Bronchial epithelial cell (primary cell): Measurements from ENCODE around the gene CD36. TPM values are rescaled to one million over a fixed set of nuclear protein-coding genes. Genes with fewer than 3 reads are reported as not detected.

ENCODE experiments used
- DNase-seq: peaks from one replicate; pipeline ENCODE4 v3.0.0-alpha.2; 2010; ENCODE audit warnings: low read depth
- FAIRE-seq: peaks from 2 replicates; lab custom pipeline; 2011; peaks lifted over from hg19 to GRCh38; lab: Jason Lieb, UNC
- H3K27me3 ChIP-seq: 2 replicates; pipeline ENCODE4 v1.5.1; 2011; ENCODE audit warnings: low read length; ENCODE audit not compliant: control insufficient read depth, insufficient read depth
- H3K36me3 ChIP-seq: 2 replicates; pipeline ENCODE4 v1.5.1; 2011; ENCODE audit warnings: low read length; ENCODE audit not compliant: control insufficient read depth, insufficient read depth
- H3K4me3 ChIP-seq: 2 replicates; pipeline ENCODE4 v1.5.1; 2011; ENCODE audit warnings: mild to moderate bottlenecking, low read depth, low read length, control low read depth
- CTCF ChIP-seq: IDR thresholded peaks from 2 replicates; pipeline ENCODE4 v1.5.1; 2011; ENCODE audit warnings: mild to moderate bottlenecking, moderate library complexity, low read length, control low read depth, inconsistent platforms; ENCODE audit not compliant: insufficient read depth, severe bottlenecking
- total RNA-seq: library from RNA; depleted of rRNA; stranded (reverse); fragments of >200 nt; gene quantifications from 2 replicates; pipeline ENCODE4 v1.2.1, GENCODE V29; 2014

Gene CD36
- total RNA-seq, 1 donor from 2014 or later: 1.3 TPM

DNA sequence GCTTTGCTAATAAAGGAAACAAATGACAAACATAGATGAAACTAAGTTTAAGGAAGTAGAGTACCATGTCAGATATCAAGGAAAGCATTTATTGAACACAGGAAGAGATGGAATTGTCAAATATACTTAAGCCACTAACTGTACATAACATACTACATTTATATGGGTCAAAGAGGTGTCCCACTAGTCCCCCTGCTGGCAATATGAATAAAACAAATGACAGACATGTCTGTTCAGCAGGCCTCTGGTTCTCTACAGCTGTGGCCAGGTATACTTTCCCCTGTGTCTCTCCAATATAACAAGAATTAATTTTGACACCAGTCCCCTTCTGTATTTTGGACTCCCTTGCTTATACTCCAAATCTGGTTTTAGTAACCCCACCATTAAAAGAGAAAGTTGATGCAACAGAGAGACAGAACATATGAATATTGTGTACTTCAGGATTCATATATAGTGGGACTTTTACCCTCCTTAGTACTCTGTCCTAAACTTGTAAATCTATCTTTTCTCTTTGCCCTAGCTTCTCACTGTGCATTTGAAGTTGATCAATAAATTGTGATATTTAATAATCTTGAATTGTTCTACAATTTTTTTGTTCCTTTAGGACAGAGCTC is 42.9 kb downstream of the CD36 start:
- peak; percentile 57 for TF ChIP-seq CTCF
- peak; percentile 47 for DNase-seq
- no peaks in the 10 kb centered on the region for H3K27me3 ChIP-seq
- H3K4me3 ChIP-seq: no peak overlapping the region
- no peaks in the 10 kb centered on the region for H3K36me3 ChIP-seq
- FAIRE-seq: no peak

GRCh38 chr7:80682744-80683143 is 44.3 kb downstream of the CD36 start:
- no peak for TF ChIP-seq CTCF
- Histone ChIP-seq H3K36me3 (no peaks in the 10 kb centered on the region), H3K27me3 (no peaks in the 10 kb centered on the region), H3K4me3 (no peak overlapping the region)
- DNase-seq (no peak), FAIRE-seq (no peak)

DNA sequence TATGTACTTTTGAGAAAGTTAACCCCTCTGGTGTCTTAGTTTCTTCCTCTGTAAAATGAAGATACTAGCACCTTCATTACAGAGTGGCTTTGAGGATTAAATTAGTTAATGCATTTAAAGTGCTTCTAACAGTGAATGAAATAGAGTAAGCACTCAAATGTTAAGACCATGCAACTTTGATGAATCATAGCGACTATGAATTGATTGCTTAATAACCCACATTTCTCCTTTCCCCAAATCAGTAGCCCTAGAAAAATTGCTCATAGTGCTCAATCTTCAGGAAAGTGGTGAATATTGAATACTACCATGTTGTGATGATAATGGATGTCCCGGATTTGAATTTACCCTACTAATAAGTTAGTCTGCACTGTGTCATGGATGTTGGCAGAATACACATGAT is 48.1 kb downstream of the CD36 start:
- no peak overlapping the region for H3K4me3 ChIP-seq
- no peak for TF ChIP-seq CTCF
- H3K36me3 ChIP-seq: no peaks in the 10 kb centered on the region
- peak; percentile 87 for DNase-seq
- no peaks in the 10 kb centered on the region for H3K27me3 ChIP-seq
- FAIRE-seq: no peak

GRCh38 chr7:80699045-80699638 is 60.7 kb downstream of the CD36 start:
- no peaks in the 10 kb centered on the region for H3K36me3 ChIP-seq
- FAIRE-seq: no peak
- DNase-seq: peak; percentile 58
- peak; percentile 40 for TF ChIP-seq CTCF
- H3K4me3 ChIP-seq: no peak overlapping the region
- H3K27me3 ChIP-seq: no peaks in the 10 kb centered on the region

- DNase-seq (no peak), FAIRE-seq (no peak)
- no peak overlapping the region for H3K4me3 ChIP-seq
- no peaks in the 10 kb centered on the region for H3K27me3 ChIP-seq
- H3K36me3 ChIP-seq: no peaks in the 10 kb centered on the region
- no peak for TF ChIP-seq CTCF
These were observed 61.3 kb downstream of the CD36 start for GRCh38 chr7:80699721-80700256.
